Measurements from ENCODE around the gene MAPK10. TPM values are rescaled to one million over a fixed set of nuclear protein-coding genes. Genes with fewer than 3 reads are reported as not detected.

Gene MAPK10
- total RNA-seq, 1 donor from 2014 or later = 123 TPM

- TF ChIP-seq, protein P1, sequence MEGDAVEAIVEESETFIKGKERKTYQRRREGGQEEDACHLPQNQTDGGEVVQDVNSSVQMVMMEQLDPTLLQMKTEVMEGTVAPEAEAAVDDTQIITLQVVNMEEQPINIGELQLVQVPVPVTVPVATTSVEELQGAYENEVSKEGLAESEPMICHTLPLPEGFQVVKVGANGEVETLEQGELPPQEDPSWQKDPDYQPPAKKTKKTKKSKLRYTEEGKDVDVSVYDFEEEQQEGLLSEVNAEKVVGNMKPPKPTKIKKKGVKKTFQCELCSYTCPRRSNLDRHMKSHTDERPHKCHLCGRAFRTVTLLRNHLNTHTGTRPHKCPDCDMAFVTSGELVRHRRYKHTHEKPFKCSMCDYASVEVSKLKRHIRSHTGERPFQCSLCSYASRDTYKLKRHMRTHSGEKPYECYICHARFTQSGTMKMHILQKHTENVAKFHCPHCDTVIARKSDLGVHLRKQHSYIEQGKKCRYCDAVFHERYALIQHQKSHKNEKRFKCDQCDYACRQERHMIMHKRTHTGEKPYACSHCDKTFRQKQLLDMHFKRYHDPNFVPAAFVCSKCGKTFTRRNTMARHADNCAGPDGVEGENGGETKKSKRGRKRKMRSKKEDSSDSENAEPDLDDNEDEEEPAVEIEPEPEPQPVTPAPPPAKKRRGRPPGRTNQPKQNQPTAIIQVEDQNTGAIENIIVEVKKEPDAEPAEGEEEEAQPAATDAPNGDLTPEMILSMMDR (IDR thresholded peaks at IDR 0.05) = peak; percentile 9 to 70 (median 55)
- no peak for TF ChIP-seq POLR2AphosphoS5 (IDR thresholded peaks at IDR 0.05; ENCODE audit: insufficient read depth in 1 of 2, low read depth in 1 of 2)
- Histone ChIP-seq H3K9me3 (no peaks in the 10 kb centered on the region), H3K27ac (no peak overlapping the region), H3K4me3 (no peak overlapping the region), H3K27me3 (no peaks in the 10 kb centered on the region), H3K4me1 (no peaks in the 10 kb centered on the region), H3K36me3 (no peaks in the 10 kb centered on the region)
- intact Hi-C loops (cut with DNase I) = no loop called here
- no peak for DNase-seq (ENCODE audit: extremely low spot score in 2 of 2)
These were observed 315.9 kb downstream of the MAPK10 start for GRCh38 chr4:86043755-86044592.

DNA sequence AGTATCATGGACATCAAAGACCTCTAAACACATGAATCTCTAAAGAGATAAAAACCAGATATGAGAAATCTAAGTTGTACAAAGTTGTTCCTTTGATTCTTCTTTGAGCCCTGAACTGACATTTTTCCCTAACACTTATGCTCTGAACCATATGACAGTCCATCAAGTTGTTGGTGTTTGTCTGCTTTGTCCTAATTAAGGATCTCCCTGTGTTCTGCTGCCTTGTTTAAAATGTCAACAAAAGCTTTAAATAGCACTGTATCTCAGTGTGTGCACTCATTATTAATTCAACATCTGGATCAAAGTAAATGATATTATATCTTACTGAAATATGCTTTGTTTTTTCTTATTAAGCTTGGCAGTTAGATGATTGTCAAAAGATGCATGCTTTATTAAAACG, 321.8 kb downstream of the MAPK10 start:
- H3K4me3 ChIP-seq = no peak overlapping the region
- DNase-seq (ENCODE audit: extremely low spot score in 2 of 2) = no peak
- TF ChIP-seq, protein P1 (IDR thresholded peaks at IDR 0.05) = no peak
- TF ChIP-seq POLR2A (IDR thresholded peaks at IDR 0.05) = no peak
- no peak for TF ChIP-seq POLR2AphosphoS5 (IDR thresholded peaks at IDR 0.05; ENCODE audit: insufficient read depth in 1 of 2, low read depth in 1 of 2)
- intact Hi-C loops (cut with DNase I) = no loop called here
- peaks cover 18% of the 10 kb centered on the region for H3K4me1 ChIP-seq
- H3K27ac ChIP-seq = no peak overlapping the region
- H3K36me3 ChIP-seq = no peaks in the 10 kb centered on the region
- H3K27me3 ChIP-seq = no peaks in the 10 kb centered on the region
- no peaks in the 10 kb centered on the region for H3K9me3 ChIP-seq

DNA sequence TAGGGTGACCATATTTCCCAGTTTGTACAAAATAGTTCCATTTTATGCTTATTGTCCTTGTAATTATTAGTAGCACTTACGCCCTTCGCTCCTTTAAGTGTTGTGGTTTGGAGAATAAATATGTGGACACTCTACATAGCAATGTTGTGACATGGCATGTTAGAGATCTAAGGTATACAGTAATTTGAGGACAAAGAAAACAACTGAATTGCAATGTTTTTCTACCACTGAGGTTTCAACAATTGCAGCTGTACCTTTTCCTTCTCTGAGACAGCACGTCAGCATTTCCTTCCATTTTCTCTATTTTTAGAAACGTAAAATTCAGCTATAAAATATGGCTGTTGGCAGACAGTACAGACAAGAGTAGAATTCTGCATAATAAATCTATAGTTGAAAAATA, 323.1 kb downstream of the MAPK10 start:
- TF ChIP-seq POLR2AphosphoS5 (IDR thresholded peaks at IDR 0.05; ENCODE audit: insufficient read depth in 1 of 2, low read depth in 1 of 2) (no peak), POLR2A (IDR thresholded peaks at IDR 0.05) (no peak)
- TF ChIP-seq, protein P1 (IDR thresholded peaks at IDR 0.05) = no peak
- Histone ChIP-seq H3K36me3 (no peaks in the 10 kb centered on the region), H3K27me3 (no peaks in the 10 kb centered on the region), H3K27ac (no peak overlapping the region), H3K4me3 (no peak overlapping the region), H3K9me3 (no peaks in the 10 kb centered on the region), H3K4me1 (peaks cover 22% of the 10 kb centered on the region)
- DNase-seq (ENCODE audit: extremely low spot score in 2 of 2) = no peak
- intact Hi-C loops (cut with DNase I) = no loop called here

DNA sequence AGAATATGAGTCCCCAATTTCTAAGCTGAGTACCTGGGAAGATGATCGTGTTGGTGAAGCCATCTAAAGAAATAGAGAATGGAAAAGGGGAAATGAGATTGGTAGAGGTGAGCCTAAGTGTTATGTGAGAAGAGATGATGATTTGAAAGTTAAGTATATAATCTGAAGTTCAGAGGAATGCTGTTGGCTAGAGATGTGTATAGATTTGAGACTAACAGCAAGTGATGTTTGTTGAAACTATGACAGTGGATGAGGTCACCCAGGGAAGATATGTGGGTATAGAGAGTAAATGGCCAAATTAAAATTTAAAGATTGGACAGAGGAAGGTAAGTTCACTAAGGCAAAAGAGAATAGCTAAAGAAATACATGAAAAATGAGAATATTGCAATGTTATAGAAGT, 324.2 kb downstream of the MAPK10 start:
- no peak overlapping the region for H3K4me3 ChIP-seq
- no peak for TF ChIP-seq POLR2A (IDR thresholded peaks at IDR 0.05)
- TF ChIP-seq, protein P1 (IDR thresholded peaks at IDR 0.05) = no peak
- TF ChIP-seq POLR2AphosphoS5 (IDR thresholded peaks at IDR 0.05; ENCODE audit: insufficient read depth in 1 of 2, low read depth in 1 of 2) = no peak
- peaks cover 0 to 6% of the 10 kb centered on the region in 2 donors for H3K36me3 ChIP-seq
- no peak for DNase-seq (ENCODE audit: extremely low spot score in 2 of 2)
- peaks cover 22% of the 10 kb centered on the region for H3K4me1 ChIP-seq
- H3K27ac ChIP-seq = no peak overlapping the region
- intact Hi-C loops (cut with DNase I) = no loop called here
- H3K9me3 ChIP-seq = no peaks in the 10 kb centered on the region
- no peaks in the 10 kb centered on the region for H3K27me3 ChIP-seq

GRCh38 chr4:86034616-86035015, 325.2 kb downstream of the MAPK10 start:
- intact Hi-C loops (cut with DNase I) = no loop called here

More at GRCh38 chr4:86034616-86035015, 325.2 kb downstream of the MAPK10 start:
- Histone ChIP-seq H3K9me3 (no peaks in the 10 kb centered on the region), H3K36me3 (peaks cover 0 to 6% of the 10 kb centered on the region in 2 donors), H3K27me3 (no peaks in the 10 kb centered on the region), H3K4me1 (peaks cover 22% of the 10 kb centered on the region), H3K27ac (no peak overlapping the region), H3K4me3 (no peak overlapping the region)
- TF ChIP-seq, protein P1 (IDR thresholded peaks at IDR 0.05) = no peak
- TF ChIP-seq POLR2AphosphoS5 (IDR thresholded peaks at IDR 0.05; ENCODE audit: insufficient read depth in 1 of 2, low read depth in 1 of 2) = no peak
- TF ChIP-seq POLR2A (IDR thresholded peaks at IDR 0.05) = no peak
- DNase-seq (ENCODE audit: extremely low spot score in 2 of 2) = no peak
